Measurements from ENCODE around the gene BBX.

BBX gene

DNA sequence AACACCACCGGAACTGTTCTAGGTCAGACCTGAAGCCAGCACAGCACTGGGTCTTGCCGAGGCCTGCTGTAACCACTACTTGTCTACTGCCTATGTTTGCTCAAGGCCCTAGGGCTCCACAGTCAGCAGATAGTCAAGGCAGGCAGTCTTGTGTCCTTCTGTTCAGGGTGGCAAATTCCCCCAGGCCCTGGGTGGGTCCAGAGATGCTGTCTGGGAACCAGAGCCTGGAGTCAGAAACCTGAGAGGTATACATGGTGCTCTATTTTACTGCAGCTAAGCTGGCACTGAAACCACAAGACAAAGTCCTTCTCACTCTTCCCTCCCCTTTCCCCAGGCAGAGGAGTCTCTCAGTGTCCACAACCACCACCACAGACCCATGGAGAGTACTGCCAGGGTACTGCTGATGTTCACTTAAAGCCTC lies 89.9 kb downstream of the BBX start:
- TF ChIP-seq CTCF (IDR thresholded peaks at IDR 0.05; ENCODE audit: extremely low read depth, missing control alignments): no peak
- DNase-seq (ENCODE audit: low spot score): no peak

- TF ChIP-seq CTCF (IDR thresholded peaks at IDR 0.05; ENCODE audit: extremely low read depth, missing control alignments): no peak
- no peak for DNase-seq (ENCODE audit: low spot score)
Measured at GRCh38 chr3:107619549-107619948, 96.8 kb downstream of the BBX start.

- no peak for DNase-seq (ENCODE audit: low spot score)
- no peak for TF ChIP-seq CTCF (IDR thresholded peaks at IDR 0.05; ENCODE audit: extremely low read depth, missing control alignments)
Measured at GRCh38 chr3:107620534-107620933, 97.8 kb downstream of the BBX start.

GRCh38 chr3:107621465-107621864 lies 98.7 kb downstream of the BBX start:
- no peak for TF ChIP-seq CTCF (IDR thresholded peaks at IDR 0.05; ENCODE audit: extremely low read depth, missing control alignments)
- no peak for DNase-seq (ENCODE audit: low spot score)

DNA sequence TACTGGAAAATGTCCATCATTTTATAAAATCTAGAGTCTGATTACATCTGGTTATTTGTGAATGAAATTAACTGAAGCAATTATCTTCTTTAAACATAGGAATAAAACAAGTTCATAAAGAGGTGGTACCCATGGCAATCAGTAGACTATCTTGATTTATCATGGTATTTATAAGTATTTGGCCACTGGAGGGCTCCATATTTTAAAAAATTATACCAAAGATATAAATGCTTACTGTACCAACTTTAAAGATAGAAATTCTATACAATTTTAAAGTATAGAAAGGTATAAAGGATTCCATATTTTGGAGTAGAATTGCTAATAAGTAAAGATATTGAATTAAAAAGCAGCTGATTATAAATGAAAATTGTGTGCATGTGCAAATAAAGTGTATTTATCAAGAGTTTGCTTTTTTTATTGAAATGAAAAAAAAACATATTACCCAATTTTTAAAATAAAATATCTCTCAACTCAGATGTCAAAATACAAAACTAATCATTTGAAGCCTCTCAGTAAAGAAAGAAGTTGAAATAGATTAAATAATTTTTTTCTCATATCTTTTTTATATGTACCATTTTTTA lies 105.3 kb downstream of the BBX start:
- TF ChIP-seq CTCF (IDR thresholded peaks at IDR 0.05; ENCODE audit: extremely low read depth, missing control alignments): no peak
- DNase-seq (ENCODE audit: low spot score): no peak

GRCh38 chr3:107629566-107629965 lies 106.8 kb downstream of the BBX start:
- no peak for TF ChIP-seq CTCF (IDR thresholded peaks at IDR 0.05; ENCODE audit: extremely low read depth, missing control alignments)
- DNase-seq (ENCODE audit: low spot score): no peak

DNA sequence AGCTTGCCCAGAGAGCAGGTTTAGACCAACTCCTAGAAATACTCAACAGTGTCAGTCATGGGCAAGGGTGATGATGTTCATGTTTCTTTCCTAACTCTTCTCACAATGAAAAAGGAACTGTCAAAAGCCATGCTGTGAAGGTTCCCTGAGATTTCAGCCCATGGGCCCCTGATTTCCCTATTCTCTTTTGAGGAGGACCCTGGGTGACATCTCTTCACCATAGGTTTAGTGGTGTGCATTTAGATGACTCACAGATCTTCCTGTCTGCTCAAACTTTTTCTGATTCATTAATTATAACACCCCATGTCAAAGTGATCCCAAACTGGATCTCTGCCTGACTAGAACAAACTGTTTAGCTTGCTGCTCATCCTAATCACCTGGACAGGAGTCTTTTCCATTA lies 108.0 kb downstream of the BBX start:
- no peak for DNase-seq (ENCODE audit: low spot score)
- TF ChIP-seq CTCF (IDR thresholded peaks at IDR 0.05; ENCODE audit: extremely low read depth, missing control alignments): no peak
